Inferior parietal cortex (tissue), 1 donor: ENCODE results near the gene SERPINA4.
"Not testable (repeated sequence)": the region's sequence is repeated elsewhere in the genome, so short reads cannot be mapped to it uniquely, and the experiment has no call there.

Source experiments
- DNase-seq: peaks from one replicate; pipeline ENCODE4 v3.0.0-alpha.2; 2016; ENCODE audit errors: extremely low spot score

The SERPINA4 gene

DNA sequence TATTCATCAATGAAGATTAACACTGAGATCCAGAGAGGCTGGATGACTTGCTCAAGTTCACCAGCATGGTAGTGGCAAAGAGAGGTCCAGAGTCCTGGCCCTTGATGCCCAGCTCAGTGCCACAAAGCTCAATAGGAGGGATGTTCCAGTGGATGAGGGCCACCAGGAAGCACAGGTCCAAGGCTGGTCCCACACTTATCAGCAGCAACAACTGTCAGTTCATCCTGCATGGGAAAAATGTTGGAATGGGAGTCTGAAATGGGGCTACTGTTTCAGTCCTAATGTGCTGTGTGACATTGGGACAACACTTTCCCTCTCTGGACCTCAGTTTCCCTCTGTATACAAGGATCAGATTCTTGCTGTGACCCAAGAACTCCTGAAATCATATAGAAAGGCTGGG lies 31.2 kb downstream of the SERPINA4 start:
- no peak for DNase-seq

- no peak for DNase-seq
These were observed 32.1 kb downstream of the SERPINA4 start for GRCh38 chr14:94593376-94593748.

DNA sequence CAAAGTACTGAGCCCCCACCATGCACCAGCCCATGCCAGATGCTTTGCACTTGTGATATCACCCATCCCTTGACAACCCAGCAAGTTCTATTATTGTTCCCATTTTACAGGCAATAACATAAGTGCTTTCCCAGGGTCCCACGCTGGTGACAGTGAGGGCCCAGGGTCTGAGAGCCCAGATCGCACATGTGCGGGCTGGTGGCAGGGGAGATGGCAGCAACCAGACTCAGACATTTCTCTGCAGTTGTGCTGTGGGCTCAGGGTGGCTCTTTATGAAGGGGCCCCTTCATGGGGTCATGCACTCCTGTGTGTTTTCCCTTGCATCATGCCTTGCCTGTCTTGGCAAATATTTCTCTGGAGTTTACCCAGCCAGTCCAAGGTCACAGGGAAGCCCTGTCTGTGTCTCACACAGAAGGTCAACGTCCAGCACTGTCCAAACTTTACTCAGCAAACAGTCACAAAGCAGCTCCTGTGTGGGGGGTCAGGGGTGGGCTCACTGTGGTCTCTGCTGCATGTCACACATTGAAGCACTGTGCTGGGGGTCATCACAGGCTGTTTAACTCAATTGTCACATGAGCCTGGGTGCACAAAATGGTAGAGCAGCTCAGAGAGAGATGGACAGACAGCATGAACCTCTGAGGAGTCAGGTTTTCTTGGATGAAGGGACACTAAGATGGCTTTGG lies 32.6 kb downstream of the SERPINA4 start:
- no peak for DNase-seq

- no peak for DNase-seq
These were observed 33.2 kb downstream of the SERPINA4 start for GRCh38 chr14:94594441-94594840.

GRCh38 chr14:94595912-94596311 lies 34.7 kb downstream of the SERPINA4 start:
- DNase-seq, result no peak

GRCh38 chr14:94596361-94596760 lies 35.1 kb downstream of the SERPINA4 start:
- DNase-seq, result no peak

DNA sequence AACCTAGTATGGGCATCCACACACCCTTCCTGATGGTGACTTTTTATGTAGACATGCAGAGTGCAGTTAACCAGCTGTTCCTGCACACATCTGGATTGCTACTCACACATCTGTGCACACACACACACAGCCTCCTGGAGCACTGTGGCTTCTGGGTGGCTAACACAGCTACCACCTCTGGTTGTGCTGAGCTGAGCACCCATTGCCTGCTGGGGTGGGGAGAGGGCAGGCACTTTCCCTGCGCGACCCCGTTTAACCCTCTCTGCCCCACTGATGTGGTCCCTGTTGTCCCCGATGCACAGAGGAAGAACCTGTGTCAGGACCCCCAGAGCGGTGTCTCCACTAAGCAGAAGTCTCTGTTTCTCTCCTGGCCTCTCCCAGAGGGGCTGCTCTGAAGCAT lies 36.5 kb downstream of the SERPINA4 start:
- no peak for DNase-seq

GRCh38 chr14:94598506-94598815 lies 37.2 kb downstream of the SERPINA4 start:
- DNase-seq, result no peak

DNA sequence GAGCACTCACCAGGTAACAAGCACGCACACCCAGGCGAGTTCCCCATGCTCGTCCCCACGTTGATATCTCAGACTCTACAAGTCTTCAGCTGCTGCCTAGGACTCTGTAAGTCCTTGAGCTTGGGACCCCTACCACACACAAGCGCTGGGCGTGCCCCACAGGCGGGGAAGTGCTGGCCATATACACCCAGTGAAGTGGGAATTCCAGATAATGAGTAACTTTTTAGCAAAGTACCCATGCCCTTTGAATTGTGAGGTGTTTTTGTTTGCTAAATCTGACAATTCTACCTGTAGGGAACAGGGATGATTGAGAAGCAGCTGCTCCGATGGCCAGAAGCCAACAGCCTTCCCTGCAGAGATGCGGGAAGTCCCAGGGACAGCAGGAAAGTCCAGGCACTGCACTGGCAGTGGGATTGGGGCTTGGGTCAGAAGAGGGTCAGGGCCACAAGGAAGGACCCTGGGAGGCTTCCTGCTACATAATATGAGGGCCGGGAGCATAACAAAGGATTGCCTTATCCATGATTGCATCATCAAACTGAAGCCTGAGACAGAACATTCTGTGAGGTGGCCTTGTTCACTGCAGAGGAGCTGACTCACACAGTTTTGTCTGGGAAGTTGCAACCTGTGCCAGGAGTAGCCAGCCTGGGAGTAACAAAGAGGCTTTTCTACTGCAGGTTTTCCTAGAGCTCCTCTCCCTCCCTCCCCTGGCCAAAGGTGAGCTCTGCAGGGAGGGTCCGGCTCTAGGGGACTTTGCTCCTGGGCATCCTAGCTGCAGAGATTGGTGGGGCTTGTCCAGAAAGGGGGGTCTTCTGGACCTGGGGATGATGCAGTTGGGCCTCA lies 37.8 kb downstream of the SERPINA4 start:
- DNase-seq, result peak; percentile 74

DNA sequence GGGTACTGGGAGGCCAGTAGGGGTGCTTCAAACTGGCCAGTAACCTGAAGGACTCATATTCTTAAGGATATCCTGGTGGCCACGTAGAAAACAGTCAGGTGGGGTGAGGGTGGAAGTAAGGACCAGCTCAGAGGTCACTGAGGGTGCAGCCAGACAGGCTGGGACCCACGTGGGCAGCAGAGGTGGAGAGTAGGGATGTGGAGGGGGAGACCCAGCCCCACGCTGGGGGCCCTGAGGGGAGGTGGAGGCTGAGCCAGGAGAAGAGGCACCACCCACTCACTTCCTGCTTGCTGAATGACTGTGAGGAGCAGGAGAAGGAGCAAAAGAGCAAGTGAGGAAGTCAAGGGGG lies 38.4 kb downstream of the SERPINA4 start:
- DNase-seq, result no peak

- no peak for DNase-seq
These were observed 38.9 kb downstream of the SERPINA4 start for GRCh38 chr14:94600148-94600545.

GRCh38 chr14:94601884-94602391 lies 40.7 kb downstream of the SERPINA4 start:
- DNase-seq, result peak; percentile 58

- DNase-seq, result no peak
These were observed 41.5 kb downstream of the SERPINA4 start for GRCh38 chr14:94602722-94603121.

- no peak for DNase-seq
These were observed 44.1 kb downstream of the SERPINA4 start for GRCh38 chr14:94605361-94605760.

GRCh38 chr14:94608966-94609365 lies 47.7 kb downstream of the SERPINA4 start:
- DNase-seq, result not testable (repeated sequence)

DNA sequence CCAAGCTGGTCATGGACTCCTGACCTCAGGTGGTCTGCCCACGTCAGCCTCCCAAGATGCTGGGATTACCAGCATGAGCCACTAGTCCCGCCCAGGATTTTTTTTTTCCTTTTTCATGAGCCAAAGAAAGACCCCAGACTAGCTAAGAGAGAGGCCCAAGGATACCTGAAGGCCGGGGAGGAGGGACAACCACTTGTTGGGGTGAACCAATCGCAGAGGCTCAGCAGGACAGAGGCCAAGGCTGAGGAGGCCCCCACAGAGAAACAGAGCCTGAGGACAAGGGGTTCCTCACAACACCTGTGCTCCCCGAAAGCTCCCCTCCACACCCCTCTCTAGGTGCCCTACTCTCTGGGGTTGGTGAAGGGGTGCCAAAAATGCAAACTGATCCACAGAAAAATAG lies 49.9 kb downstream of the SERPINA4 start:
- DNase-seq, result no peak

GRCh38 chr14:94612174-94612573 lies 50.9 kb downstream of the SERPINA4 start, which contains the start of gene SERPINA3:
Gene SERPINA3 (plus strand): TSS chr14:94612391. CDS start chr14:94614442, 2,051 bp downstream.
- DNase-seq, result no peak

GRCh38 chr14:94612580-94613554 lies 51.6 kb downstream of the SERPINA4 start:
- no peak for DNase-seq

GRCh38 chr14:94613720-94614644 lies 52.7 kb downstream of the SERPINA4 start:
- no peak for DNase-seq

GRCh38 chr14:94614802-94615201 lies 53.6 kb downstream of the SERPINA4 start:
- DNase-seq, result no peak

- no peak for DNase-seq
These were observed 54.0 kb downstream of the SERPINA4 start for GRCh38 chr14:94615254-94615653.
